HL-60/S4 treated with retinoic acid at 250 ng/mL for 4 days and 3 days (cell line): ENCODE data around the gene HBS1L.

ENCODE experiments used
- in situ Hi-C: fragments of 300-500 bp; cut with MboI; formaldehyde crosslinking; loops from 2 replicates; pipeline ENCODE4 v1.7.0; 2022; ENCODE audit warnings: low sequenced_read_pairs

HBS1L gene

DNA sequence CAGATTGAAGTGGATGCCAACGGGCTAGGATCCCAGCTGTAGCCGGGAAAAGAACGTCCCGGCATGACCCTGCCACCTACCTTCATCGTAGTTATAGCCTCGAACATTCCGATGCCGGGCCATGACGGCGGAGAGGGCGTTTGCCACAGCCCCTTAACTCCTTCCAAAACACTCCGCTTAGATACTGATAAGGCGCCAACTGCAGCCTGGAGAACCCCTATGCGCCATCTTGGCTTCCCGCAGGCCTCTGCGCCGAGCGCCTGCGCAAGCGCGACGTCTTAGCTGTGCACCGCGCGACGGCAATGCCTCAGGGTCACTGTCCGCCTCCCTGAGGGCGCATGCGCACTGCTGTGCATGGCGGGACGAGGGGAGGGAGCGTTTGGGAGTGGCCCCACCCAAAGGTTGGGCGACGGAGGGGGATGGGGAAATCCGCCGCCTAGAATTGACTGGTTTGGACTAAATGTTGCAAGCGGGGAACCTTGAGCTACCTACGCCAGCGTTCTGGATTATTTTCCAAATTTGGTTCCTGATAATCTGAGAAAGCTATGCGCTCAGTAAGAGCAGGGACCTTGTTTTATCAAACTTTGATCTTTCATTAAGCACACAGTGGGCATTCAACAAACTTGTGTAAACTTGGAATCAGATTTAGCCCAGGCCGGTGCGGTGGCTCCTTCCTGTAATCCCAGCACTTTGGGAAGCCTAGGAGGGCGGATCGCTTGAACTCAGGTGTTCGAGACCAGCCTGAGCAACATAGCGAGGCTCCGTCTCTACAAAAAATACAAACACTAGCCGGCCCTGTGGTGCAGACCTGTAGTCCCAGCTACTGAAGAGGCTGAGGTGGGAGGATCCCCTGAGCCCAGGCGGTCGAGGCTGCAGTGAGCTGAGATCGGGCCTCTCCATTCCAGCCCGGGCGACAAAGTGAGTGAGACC lies at the start of gene HBS1L:
HBS1L (minus strand) TSS at position 254 of the 930 bp plus-strand sequence; CDS start at position 123, 131 bp downstream.
- in situ Hi-C loops, result no loop called here

DNA sequence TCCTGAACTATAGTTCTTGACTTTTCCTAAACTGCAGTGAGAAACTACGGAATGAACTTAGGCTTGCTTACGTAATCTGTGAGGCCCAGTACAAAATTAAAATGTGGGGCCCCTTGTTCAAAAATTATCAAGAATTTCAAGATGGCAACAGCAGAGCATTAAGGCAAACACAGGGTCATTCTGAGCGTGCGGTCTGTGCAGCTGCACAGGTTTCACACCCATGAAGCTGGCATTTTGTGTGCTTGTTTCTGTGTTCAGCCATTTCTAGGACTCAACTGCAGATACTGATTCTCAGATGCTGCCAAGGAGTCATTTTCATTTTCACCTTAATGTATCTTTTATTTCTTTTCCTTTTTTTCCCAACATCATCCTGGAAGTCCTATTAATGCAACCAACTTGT lies 49.6 kb upstream of the HBS1L start:
- in situ Hi-C loops, result no loop called here

DNA sequence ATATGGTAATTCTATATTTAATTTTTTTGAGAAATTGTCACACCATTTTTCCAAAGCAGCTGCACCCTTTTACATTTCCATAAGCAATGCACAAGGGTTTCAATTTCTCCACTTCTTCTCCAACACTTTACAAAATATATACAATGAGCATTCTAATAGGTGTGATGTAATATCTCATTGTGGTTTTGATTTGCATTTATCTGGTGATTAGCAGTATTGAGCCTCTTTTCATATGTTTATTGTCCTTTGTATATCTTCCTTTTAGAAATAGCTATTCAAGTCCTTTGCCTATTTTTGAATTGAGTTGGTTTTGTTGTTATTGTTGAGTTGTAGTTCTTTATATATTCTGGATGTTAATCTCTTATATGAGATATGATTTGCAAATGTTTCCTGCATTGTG lies 47.6 kb upstream of the HBS1L start:
- in situ Hi-C loops, result no loop called here

DNA sequence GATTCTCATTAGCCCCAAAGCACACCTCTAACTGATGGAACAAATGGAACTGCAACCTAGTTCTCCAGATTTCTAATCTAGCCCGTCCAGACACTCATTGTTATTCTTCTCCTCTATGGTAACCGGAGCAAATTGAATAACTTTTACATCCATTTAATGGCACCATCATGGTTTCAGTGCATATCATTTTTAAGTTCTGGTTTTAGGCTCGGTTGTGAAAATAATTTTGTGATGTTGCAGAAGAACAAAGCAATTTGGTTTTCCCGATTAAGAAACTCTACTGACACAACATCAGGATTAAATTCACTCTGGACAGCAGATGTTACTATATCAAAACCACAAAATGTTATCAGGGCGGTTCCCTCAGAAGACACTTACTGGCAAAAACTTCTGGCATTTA lies 42.5 kb upstream of the HBS1L start:
- in situ Hi-C loops, result no loop called here

DNA sequence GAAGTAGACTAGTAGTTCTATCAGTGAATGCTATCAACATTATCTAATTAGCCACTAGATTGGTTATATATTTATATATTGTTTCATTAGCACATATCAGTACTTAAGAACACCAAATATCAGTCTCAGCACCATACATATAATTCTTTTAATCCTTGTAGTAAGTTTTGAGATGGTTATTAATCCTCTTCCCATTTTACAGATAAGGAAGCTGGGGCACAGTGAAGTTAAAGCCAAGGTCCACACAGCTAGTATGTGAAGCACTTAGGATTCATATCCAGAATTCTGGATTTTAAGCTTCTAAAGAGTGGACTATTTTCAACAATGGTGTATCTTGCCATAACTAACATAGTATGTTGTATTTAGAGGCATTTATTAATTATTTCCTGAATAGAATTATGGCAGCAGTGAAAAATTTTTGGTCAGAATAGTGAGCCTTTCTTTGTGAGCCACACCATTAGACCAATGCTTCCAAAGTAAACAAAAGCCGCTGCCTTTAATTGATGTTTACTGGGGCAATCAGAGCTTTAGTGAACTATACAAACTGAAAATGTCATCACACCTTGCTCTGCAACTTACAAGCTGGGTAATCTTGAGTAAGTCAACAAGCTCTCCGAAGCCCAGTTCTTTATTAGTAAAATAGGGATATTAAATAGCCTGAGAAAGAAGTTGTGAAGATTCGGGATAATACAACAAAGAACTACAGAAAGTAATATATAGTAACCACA lies 41.9 kb upstream of the HBS1L start:
- in situ Hi-C loops, result no loop called here

DNA sequence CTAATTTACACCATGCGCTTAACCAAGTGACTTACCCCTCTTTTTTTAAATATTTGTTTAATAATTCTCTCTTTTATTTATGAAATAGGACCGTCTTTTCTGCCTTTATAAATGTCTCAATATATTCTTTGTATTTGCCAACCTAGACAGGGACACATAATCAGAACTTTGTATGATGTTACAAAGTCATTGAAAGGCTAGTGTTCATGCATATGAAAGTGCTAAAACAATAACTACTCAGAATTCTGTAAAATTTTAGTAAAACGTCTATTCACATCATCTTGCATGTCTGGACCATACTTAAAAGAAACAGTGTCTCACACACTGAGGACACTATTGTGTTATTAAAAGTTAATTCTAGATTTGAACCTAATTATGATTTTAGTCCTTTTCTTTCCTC lies 41.1 kb upstream of the HBS1L start:
- in situ Hi-C loops, result no loop called here

DNA sequence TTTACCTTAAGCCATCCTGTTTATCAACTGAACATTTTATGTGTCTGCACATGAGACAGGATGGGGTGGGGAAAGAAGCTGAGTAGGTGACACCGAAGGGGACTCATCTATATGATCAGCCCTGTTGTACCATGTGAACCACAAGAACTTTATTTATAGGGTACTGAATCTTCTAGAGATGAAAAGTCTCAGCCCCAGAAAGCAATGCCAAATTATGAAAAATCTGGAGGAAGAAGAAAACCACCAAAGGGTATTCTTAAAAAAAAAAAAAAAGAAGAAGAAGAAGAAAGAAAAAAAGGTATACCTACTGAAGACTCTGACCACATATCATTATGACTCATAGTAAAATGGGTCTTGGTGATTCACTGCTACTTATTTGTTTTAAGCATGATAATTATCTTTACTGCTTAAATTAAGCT lies 39.8 kb upstream of the HBS1L start:
- in situ Hi-C loops, result no loop called here

DNA sequence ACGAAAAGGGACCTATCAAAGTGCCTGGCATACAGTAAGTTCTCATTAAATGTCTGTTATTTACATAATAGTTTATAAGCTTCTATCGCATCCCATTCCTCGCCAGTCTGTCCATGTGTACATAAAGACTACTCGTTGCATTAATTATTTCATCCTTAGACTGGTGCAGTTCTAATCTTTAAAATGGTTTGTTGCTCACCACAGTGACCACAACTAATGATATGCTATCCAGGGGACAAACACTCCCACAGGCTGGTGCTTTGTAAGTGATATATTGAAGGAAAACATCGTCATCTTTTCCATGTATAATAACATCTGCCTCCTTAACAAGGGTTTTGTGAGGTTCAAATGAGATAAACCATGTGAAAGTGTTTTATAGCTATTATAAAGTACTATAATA lies 39.0 kb upstream of the HBS1L start:
- in situ Hi-C loops, result no loop called here

DNA sequence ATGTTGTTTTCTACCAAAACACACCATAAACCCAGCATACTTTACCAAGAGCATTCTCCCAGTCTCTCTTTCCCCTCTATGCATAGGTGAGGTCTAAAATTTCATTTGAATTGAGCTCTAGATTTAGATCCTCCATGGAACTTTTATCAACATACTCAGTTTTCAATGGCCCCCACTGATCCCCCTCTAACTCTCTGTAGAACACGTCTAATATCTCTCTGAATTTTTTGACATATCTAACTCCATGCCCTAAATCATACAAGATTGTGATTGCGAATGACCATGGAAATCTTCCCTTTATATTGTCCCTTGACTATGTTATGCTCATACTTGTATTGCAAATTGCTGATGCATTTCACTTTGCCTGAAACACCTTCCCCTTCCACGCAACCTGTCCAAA lies 38.1 kb upstream of the HBS1L start:
- in situ Hi-C loops, result no loop called here

DNA sequence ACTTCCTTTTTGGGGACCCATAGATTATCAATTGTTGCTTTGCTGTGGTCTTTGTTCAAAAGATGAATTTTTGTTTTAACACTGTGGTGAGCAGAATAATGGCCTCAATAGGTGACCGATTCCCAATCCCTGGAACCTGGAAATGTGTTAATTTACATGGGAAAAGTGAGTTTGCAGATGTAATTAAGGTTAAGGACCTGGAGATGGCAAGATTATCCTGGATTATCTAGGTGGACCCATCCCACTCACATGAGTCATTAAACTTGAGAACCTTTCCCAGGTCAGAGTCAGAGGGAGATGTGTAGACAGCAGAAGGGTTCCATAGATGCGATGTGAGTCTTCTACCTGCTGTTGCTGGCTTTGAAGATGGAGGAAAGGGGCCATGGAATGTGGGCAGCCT lies 36.2 kb upstream of the HBS1L start:
- in situ Hi-C loops, result no loop called here

DNA sequence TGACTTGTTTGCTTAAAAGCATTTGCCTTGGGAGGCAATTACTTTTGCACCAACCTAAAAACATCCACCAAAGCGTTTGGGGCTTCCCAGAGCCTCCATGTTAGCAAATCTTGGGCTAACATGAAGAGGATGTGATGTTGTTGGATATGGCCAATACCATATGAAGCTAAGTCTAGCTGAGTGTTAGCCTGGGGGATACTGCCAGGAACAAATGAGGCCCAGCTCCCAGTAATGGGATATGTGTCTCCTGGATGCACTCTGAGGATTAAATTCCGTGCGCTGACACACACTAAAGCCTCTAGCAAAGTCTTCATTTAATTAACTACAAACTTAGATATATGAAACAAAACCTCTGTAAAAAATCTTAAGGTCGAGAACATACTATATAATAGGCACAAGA lies 35.3 kb upstream of the HBS1L start:
- in situ Hi-C loops, result no loop called here

DNA sequence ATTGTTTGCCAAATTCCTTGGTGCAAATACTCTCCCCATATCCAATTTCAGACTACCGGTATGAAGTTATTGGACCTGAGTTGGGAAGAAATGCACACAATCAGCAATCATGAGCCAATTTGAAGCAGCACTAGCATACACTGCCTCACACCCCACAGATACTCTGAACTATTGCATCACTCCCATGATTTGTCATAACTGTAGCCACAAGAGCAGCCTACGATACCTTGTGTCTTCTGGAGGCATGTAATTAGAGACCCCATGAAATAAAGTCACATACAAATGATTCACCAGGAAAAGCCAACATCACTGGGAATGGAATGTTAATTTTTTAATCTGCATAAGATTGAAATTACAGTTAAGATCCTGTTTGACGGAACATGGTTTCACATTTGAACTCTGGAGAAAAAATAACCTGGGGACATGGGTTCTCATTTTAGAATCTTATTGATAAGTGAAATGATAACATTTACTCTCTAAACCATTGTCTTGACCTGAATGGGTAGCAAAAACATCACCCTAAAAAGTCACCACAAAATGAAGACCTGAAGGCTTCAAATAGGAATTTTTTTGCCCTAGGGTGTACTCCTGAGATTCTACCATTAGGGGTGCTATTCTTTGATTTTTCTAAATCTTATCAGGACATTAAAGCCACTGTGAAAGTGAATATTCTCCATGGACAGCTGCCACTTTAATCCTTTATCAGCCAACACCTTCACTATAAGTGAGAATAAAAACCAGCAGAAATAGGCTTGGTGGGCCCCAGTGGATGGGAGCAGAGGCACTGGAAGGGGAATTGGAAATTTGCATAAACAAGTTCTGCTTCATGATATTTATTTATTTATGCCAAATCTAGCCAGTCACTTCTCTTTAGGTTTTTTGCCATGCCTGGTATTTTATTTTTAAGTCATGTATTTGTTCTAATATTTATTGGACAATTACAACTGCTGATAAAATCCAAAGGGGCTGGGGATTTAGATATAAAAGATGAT lies 34.5 kb upstream of the HBS1L start:
- in situ Hi-C loops, result no loop called here

DNA sequence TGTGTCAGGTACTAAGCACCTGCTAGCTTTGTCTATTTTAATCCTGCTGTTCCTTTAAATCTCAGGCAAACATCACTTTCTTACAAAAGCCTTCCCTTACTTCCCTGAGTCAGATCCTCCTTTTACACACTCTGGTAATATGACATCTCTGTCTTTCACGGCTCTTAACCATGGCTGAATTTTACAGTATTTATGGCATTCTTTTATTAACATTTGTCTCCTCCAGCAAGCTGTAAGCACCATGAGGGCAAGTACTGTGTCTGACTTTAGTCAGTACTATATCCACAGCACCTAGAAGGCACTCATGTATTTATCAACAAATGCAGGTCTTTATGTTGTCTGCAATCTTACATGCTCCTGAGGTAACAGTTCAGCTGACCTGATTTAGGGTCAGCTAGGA lies 33.7 kb upstream of the HBS1L start:
- in situ Hi-C loops, result no loop called here

DNA sequence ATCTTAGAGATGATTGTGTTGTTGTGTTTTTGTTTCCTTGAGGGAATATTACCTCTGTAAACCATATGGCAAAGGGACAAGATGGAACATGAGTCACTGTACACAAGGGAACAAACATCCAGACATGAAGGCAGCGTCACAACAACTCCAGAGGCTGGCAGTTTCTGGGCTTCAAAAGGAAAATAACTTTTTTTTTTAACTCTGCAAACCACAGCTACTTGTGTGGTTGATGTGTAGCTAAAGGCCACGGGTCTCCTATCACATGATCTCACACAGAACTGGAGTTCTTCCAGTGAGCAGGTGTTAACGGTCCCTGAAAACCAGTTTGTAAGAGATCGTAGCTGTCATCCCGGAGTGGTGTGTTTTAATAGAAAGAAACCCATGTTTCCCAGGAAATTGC lies 33.2 kb upstream of the HBS1L start:
- in situ Hi-C loops, result no loop called here

DNA sequence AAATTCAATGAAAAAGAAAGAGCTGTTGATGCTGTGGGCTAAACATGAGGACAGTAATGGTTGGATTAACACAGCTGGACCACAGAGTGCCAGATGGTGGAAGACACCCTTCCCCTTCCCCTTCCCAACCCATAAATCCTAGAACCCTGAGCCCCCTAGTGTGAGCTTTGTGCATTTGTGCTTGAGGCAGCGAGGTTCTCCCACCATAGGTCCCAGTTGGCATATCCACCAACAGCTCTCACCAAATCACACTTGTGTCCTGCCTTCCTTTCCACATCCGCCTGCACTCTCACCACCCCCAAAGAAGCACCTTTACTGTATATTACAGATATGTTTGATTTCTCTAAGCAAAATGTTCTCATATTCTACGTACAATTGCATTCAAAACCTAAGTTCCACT lies 32.8 kb upstream of the HBS1L start:
- in situ Hi-C loops, result no loop called here

DNA sequence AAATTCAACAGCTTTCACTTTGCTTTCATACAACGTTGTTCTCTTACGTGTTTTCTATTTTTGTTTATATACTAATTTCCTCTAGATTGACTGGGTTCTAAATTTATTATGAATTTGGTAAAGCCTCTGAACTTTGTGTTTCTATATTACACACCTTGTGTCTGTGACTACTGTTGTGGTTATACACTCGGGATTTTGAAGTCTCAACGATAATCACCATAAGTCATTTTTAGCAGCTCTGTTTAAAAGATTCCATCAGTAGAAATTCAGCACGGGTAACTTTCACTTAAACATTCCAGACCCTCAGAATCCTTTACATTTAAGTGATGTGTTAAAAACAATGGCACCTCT lies 31.8 kb upstream of the HBS1L start:
- in situ Hi-C loops, result no loop called here

DNA sequence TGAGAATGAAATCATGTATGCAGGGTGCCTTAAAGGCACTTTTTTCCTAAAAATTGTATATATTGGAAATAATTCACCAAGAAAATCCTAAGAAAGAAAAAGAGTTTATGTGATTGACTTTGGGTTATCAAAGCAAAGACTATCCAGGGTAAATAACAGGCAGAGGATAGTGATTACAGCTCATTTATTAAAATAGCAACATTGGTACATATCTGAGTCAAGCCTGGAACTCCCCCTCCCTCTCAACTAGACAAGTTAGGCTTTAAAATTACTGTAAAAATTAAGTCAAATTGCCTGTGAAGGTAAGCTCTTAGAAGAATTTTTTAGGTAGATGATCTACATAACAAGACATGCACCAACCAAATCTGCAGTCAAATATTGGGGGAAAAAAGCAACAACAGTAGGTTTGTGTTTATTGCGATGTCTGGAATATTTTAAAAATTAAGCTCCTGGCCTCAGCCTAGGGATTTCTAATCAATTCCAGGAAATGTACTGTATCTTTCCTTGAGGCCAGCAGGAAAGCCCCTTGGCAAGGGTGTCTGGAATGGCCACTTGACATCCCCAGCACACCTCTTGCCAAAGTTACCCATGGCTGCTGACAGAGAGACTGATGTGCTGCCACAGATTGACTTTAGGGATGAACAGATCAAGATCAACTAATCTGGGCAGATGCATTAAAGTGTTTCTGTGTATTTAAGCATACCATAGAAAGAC lies 31.2 kb upstream of the HBS1L start:
- in situ Hi-C loops, result no loop called here

DNA sequence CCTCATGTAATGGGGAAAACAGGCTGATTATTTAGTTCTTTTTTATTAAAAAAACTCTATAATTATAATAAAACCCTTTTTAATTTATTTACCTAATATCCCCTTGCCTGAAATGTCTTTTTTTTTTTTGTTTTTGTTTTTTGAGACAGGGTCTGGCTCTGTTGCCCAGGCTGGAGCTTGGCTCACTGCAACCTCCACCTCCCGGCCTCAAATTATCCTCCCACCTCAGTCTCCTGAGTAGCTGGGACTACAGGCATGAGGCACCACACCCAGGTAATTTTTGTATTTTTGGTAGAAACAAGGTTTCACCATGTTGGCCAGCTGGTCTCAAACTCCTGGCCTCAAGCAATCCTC lies 30.3 kb upstream of the HBS1L start:
- in situ Hi-C loops, result no loop called here

DNA sequence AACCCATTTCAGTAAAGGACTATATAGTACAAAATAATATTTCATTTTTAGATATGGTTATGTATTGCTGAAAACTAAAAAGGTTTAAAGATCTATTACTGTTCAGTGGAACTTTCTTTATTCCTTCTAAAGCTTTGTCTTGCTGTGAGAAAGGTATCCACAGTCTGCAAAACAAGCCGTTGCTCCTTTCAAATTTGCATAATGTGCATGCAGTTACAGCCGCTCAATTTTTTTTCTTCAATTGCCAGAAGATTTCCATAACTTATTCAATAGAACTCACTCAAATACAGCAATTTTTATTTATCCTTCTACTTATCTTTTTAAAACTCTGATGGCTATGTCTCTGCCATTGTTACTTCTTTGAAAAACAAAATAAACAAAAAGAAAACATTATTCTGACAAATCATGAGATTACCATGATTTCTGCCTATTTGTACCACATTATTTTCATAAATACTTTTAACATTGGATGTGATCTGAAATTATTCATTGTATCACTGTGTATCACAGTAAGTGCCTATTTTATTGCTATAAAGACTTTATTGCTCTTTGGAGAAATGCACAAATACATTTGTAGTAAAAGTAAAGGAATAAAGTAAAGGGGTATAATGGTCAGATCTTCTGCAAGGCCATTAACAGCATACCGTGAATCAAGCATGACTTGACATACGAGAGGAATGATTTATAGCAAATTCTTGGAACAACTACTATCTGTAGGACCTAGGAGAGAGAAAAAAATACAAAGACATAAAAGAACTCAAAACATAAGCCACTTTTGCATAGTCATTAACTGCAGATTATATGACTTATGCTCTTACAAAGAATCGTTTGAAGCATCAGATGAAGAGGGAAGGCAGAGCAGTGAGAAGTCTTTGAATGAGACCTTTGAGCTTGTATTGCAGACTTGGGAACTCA lies 29.6 kb upstream of the HBS1L start:
- in situ Hi-C loops, result no loop called here

DNA sequence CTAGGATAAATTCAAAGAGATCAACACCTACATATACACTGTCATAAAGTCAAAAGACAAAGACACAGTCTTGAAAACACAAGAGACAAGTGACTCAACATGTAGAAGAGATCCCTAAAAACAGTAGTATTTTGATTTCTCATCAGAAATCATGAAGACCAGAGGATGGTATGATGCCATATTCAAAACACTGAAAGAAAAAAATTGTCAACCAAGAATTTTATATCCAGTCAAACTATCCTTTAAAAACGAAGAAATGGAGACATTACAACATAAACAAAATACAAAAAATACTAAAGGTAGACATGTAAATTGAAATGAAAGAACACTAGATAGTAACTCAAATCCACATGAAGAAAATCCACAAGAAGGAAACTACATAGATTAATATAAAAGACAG lies 27.3 kb upstream of the HBS1L start:
- in situ Hi-C loops, result no loop called here
